ENCODE results near the gene SLC4A2.

The SLC4A2 gene

GRCh38 chr7:151118108-151119054 is 59.0 kb downstream of the SLC4A2 start:
- no peak for DNase-seq

- no peak for DNase-seq
Measured at GRCh38 chr7:151119055-151119415, 59.6 kb downstream of the SLC4A2 start.

- no peak for DNase-seq
Measured at GRCh38 chr7:151119902-151120301, 60.5 kb downstream of the SLC4A2 start.

GRCh38 chr7:151120896-151121295 is 61.5 kb downstream of the SLC4A2 start:
- no peak for DNase-seq

- DNase-seq = no peak
Measured at GRCh38 chr7:151121380-151122170, 62.2 kb downstream of the SLC4A2 start.

GRCh38 chr7:151122276-151122675 is 62.9 kb downstream of the SLC4A2 start:
- no peak for DNase-seq

GRCh38 chr7:151122796-151123157 is 63.4 kb downstream of the SLC4A2 start:
- DNase-seq = no peak

- DNase-seq = no peak
Measured at GRCh38 chr7:151123158-151123821, 63.9 kb downstream of the SLC4A2 start.

- DNase-seq = peak; percentile 91
Measured at GRCh38 chr7:151123822-151124464, 64.6 kb downstream of the SLC4A2 start.

- DNase-seq = no peak
Measured at GRCh38 chr7:151124481-151124880, 65.1 kb downstream of the SLC4A2 start.

GRCh38 chr7:151124899-151125399 is 65.6 kb downstream of the SLC4A2 start:
- DNase-seq = no peak

- no peak for DNase-seq
Measured at GRCh38 chr7:151125470-151125845, 66.1 kb downstream of the SLC4A2 start.

- DNase-seq = no peak
Measured at GRCh38 chr7:151125846-151126481, 66.6 kb downstream of the SLC4A2 start.

All from NCI-H82 (cell line).